Lung (tissue), 12 donors: ENCODE results near the gene RP2. TPM values are rescaled to one million over a fixed set of nuclear protein-coding genes. Genes with fewer than 3 reads are reported as not detected.

ENCODE experiments used
- ATAC-seq: fragments of 200-7000 bp; cut with Tn5 transposase; one replicate; pipeline ENCODE4 v1.9.1; 2020; ENCODE audit warnings: moderate number of reproducible peaks; ENCODE audit not compliant: insufficient read depth, low FRiP score
- DNase-seq, 3 donors: peaks; one replicate each; pipeline ENCODE4 v3.0.0-alpha.2; 2013 to 2017
- H3K27ac ChIP-seq, 2 donors: one replicate each; pipeline ENCODE4 v1.5.1; 2013; ENCODE audit warnings: mild to moderate bottlenecking in 2 of 2, moderate library complexity in 2 of 2, control low read depth in 1 of 2, inconsistent platforms in 1 of 2, low read depth in 1 of 2, low read length in 1 of 2
- H3K27me3 ChIP-seq, 3 donors: one replicate each; pipeline ENCODE4 v1.5.1; 2013; ENCODE audit warnings: low read length in 2 of 3; ENCODE audit not compliant: control insufficient read depth in 3 of 3, insufficient read depth in 3 of 3
- H3K36me3 ChIP-seq, 4 donors: one replicate each; pipeline ENCODE4 v1.5.1; 2013; ENCODE audit warnings: low read length in 4 of 4, mild to moderate bottlenecking in 1 of 4, moderate library complexity in 1 of 4; ENCODE audit not compliant: control insufficient read depth in 4 of 4, insufficient read depth in 4 of 4
- H3K4me1 ChIP-seq, 5 donors: one replicate each; pipeline ENCODE4 v1.5.1; 2013; ENCODE audit warnings: low read length in 5 of 5, mild to moderate bottlenecking in 2 of 5, moderate library complexity in 1 of 5; ENCODE audit not compliant: control insufficient read depth in 5 of 5, insufficient read depth in 5 of 5
- H3K4me3 ChIP-seq: one replicate; pipeline ENCODE4 v1.5.1; 2013; ENCODE audit warnings: mild to moderate bottlenecking, control low read depth, moderate library complexity
- H3K9ac ChIP-seq, 2 donors: one replicate each; pipeline ENCODE4 v1.5.1; 2013; ENCODE audit warnings: low read length in 2 of 2, control low read depth in 1 of 2; ENCODE audit not compliant: insufficient read depth in 1 of 2
- H3K9me3 ChIP-seq, 4 donors: one replicate each; pipeline ENCODE4 v1.5.1; 2013; ENCODE audit warnings: low read length in 3 of 4, mild to moderate bottlenecking in 1 of 4, moderate library complexity in 1 of 4; ENCODE audit not compliant: control insufficient read depth in 4 of 4, insufficient read depth in 3 of 4
- CTCF ChIP-seq: IDR thresholded peaks from 2 replicates; pipeline ENCODE4 v1.5.1; 2012; ENCODE audit warnings: mild to moderate bottlenecking; ENCODE audit errors: control extremely low read depth, extremely low read depth
- WGBS, 2 donors: extraction: QIAGEN DNeasy Blood & Tissue Kit; methylation state at CpG; one replicate each; pipeline ENCODE4 v1.1.7; 2013; 5-methylcytosine and 5-hydroxymethylcytosine counted together
- polyA plus RNA-seq, 2 donors: library from polyadenylated mRNA; stranded (reverse); fragments of 200-250 nt; gene quantifications; one replicate each; pipeline ENCODE4 v1.2.1, GENCODE V29; 2013
- total RNA-seq, 2 donors: library from RNA; depleted of rRNA in 1 of 2; stranded (reverse); fragments of >200 nt in 1 of 2; gene quantifications; one replicate each; pipeline ENCODE4 v1.2.1, GENCODE V29; 2014 to 2021
- donor health status: control.
- donor health status: control.
- donor health status: Bipolar disorder and iron deficiency.
- donor health status: healthy.
- donor health status: DM: yes; HTN: yes; CAD: no.

The RP2 gene
- total and polyA plus RNA-seq, 4 donors = 5.8 to 21.9 (median 17.2) TPM

- ATAC-seq = peak; percentile 86
- Histone ChIP-seq H3K36me3 (no peaks in the 10 kb centered on the region), H3K9me3 (no peaks in the 10 kb centered on the region), H3K4me3 (no peak overlapping the region), H3K27ac (no peak overlapping the region), H3K27me3 (peaks cover 0 to 13% (median 12%) of the 10 kb centered on the region in 3 donors), H3K9ac (no peak overlapping the region), H3K4me1 (no peaks in the 10 kb centered on the region)
- 4 to 11% methylated on average over 11 to 14 of the region's 14 CpGs for WGBS, 2 donors
- TF ChIP-seq CTCF = peak; percentile 48
- peak; percentile 80 to 85 (median 83) for DNase-seq
Observed at GRCh38 chrX:46903458-46904242, 66.8 kb downstream of the RP2 start.

- ATAC-seq (no peak), DNase-seq (no peak)
- TF ChIP-seq CTCF = no peak
- Histone ChIP-seq H3K9ac (no peak overlapping the region), H3K36me3 (no peaks in the 10 kb centered on the region), H3K4me3 (no peak overlapping the region), H3K4me1 (no peaks in the 10 kb centered on the region), H3K9me3 (no peaks in the 10 kb centered on the region), H3K27me3 (peaks cover 0 to 18% (median 15%) of the 10 kb centered on the region in 3 donors), H3K27ac (no peak overlapping the region)
- WGBS, 2 donors = 54 to 70% methylated on average over 2 of the region's 2 CpGs
Observed at GRCh38 chrX:46904626-46905025, 67.8 kb downstream of the RP2 start.

GRCh38 chrX:46910415-46910814, 73.6 kb downstream of the RP2 start:
- WGBS, 2 donors = 87 to 98% methylated on average over 3 of the region's 3 CpGs
- Histone ChIP-seq H3K27ac (no peak overlapping the region), H3K9ac (no peak overlapping the region), H3K27me3 (peaks cover 0 to 17% (median 15%) of the 10 kb centered on the region in 3 donors), H3K4me1 (peaks cover 0 to 5% (median 0%) of the 10 kb centered on the region in 5 donors), H3K36me3 (no peaks in the 10 kb centered on the region), H3K4me3 (no peak overlapping the region), H3K9me3 (peaks cover 0 to 4% (median 0%) of the 10 kb centered on the region in 4 donors)
- TF ChIP-seq CTCF = no peak
- ATAC-seq (no peak), DNase-seq (no peak)
